Stimulated activated CD8-positive, alpha-beta memory T cell treated with anti-CD3 and anti-CD28 coated beads, Interleukin-4, amount 100 ng/mL, for 4 hours (primary cell): ENCODE data around the gene MBD5.

ENCODE experiments used
- DNase-seq, 2 donors: peaks; one replicate each; pipeline ENCODE4 v3.0.0-alpha.2; 2020; ENCODE audit warnings: low read depth in 2 of 2, low spot score in 1 of 2

The MBD5 gene

DNA sequence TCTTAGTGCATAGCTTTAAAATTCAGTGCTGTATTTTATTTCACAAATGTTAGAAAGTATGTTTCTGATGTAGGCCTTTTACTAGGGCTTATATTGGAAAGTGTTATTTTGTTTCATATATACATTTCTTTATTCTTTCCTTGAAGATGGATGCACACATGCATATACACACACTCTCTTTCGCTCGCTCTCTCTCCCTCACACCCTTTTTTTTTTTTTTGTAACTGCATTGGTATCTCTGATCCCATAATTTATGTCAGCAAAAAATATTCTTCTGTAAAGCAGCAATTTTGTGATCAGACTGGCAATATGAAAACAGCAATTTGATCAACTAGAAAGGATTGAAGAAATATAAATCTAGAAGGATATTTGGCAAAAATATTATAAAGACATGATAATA is 2.0 kb downstream of the MBD5 start:
- DNase-seq: no peak

DNA sequence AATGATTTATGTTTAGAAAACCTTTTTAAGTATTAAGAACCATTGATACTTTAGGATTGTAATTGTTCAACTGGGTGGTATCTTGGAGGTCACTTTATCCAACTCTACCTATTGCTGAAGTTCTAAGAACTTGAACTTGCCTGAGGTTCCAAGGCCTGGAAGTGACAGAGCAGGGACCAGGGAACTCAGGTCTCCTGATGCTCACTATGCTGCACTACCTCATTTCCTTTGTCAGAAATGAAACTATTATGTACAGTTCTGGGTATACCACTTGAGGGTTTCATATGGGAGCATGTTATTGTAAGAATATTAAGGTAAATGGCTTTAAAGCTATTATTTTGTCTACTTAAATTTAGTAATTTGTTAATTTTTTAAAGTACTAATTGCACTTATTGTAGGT is 3.0 kb downstream of the MBD5 start:
- no peak for DNase-seq

DNA sequence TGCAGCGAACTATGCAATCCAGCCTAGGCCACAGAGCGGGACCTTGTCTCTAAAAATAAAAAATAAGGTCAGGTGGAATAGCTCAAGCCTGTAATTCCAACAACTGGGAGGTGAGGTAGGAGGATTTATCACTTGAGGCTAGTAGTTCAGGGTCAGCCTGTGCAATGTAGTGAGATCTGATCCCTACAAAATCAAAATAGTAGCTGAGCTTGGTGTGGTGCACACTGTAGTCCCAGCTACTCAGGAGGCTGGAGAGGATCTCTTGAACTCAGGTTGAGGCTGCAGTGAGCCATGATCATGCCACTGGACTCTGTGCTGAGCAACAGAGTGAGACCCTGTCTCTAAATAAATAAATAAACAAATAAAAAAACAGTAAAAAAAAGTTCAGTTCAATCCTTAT is 5.7 kb downstream of the MBD5 start:
- no peak for DNase-seq

DNA sequence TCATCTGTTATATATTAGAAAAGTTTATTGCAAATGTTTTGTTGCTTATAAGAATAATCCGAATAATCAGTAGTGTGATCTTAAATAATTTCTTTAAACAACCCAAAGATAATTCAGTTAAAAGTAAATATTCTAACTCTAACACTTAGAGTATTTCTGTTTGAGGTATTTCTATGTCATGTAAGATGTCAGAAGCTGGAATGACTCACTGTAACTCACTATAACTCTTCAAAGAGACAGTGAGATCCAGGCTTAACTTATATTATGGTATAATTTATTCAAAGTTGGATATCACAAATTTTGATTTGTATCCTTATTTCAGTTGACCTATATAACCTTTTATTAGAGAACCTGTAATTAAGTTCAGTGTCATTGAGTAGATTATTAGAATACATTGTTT is 6.9 kb downstream of the MBD5 start:
- no peak for DNase-seq

DNA sequence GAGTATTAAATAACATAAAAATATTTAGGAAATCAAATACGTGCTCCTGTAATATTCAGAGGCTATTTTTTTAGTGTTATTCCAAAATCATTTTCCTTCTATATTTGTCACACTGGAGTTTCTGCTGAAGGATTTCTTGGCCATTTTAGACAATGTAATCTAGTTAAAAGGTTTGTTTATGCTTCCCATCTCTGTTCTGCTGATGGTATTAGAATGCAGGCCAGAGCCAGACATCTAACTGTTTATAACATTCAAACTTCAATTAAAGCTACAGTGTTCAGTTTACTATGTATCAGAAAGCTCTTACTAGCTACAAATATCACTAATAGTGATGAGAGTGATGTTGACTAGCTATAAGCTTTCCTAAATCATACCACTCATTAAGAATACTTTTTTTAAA is 7.9 kb downstream of the MBD5 start:
- no peak for DNase-seq

DNA sequence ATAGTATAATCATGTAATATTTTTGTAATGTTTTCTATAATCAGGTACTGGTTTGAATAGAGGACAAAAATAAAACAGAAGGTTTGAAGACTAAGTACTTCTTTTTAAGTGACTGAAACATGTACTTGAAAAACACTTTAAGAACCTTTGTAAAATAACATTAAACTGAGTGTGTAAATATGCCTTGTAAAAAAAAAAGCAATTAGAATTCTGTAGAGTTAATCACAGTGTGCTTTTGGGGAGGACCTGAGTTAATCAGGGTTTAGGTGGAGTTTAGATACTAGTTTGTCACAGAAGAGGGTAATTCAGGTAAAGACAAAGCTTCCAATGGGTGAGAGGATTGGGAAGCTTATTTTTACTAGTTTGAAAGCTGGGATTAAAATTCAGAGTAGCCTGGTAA is 10.3 kb downstream of the MBD5 start:
- no peak for DNase-seq

DNA sequence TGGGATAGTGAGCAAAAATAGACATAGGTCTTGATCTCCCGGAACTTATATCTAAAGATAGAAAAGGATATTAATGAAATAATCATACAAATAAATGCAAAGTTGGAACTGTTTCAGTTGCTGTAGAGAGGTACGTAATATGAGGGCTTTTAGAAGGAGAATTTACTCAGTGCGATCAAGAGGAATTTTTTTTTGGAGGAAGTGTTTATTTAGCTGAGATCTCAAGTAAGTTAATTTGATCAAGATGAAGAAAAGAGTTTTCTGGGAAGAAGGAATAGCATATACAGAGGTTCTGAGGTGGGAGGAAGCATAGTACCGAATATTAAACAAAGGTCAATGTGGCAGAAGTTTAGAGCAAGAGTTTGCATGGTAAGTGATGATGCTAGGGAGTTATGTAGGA is 11.3 kb downstream of the MBD5 start:
- no peak for DNase-seq

DNA sequence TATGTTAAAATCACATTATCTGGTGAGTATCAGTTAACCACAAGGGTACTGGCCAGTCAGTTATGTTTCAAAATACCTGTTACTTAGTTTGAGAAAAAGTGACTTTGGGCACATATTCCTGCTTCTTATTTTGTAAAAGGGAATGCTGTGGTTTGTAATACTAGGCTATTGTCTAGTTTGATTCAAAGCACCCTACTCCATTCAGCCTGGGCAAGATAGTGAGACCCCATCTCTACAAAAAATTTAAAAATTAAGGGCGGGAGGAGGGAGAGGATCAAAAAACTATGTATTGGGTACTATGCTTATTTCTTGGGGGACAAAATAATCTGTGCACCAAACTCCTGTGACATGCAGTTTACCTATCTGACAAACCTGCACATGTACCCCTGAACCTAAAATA is 18.9 kb downstream of the MBD5 start:
- DNase-seq: no peak

DNA sequence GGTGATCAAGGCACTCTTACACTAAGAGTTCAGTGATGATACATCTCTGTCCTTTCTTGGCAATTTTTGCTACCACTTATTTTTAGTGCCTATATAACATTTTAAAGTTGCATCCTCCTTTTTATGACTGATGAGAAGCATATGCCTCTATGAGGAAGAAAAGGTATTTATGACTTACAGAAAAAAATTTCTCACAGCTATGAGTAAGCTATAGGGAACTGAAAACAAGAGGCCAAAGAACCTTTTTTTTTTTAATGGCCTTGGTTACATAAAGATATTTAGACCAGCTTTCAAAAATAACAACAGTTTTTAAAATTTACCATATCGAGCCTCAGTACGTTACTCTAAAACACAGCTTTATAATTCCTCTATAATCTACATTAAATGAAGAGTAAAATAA is 21.3 kb downstream of the MBD5 start:
- no peak for DNase-seq

DNA sequence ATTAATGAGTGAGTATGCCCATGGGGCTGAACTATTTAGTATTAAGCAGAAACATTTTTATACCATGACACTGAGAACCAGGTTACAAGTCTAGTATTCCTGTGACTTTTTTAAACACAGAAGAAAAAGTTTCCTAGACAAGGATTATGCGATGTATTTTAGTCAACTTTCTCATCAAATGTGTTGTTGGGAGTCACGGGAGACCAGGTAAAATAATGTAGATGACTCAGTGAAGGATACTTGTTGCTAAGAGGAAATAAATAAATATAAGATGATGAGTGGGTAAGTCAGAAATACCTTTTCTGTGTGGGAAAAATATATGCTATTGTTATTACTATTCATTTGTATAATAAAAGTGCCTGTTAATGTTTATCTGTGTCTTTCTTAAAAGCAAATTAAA is 23.4 kb downstream of the MBD5 start:
- no peak for DNase-seq

DNA sequence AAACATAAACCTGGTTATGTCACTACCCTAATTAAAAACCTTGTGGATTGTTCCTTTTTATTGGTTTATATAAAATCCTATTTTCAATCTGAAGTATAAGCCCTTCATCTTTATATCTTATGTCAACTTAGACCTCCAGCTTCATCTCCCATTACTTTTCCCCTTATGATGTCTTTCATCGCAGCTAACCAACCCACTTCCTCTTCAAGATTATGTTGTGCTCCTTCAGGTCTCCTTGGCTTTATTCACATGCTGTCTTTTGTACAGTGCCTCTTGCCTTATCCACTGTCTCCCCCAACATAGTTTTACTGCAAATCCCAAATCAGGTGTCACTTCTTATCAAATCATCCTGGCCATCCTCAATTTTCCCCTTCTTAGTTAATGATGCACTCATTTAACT is 25.9 kb downstream of the MBD5 start:
- no peak for DNase-seq

DNA sequence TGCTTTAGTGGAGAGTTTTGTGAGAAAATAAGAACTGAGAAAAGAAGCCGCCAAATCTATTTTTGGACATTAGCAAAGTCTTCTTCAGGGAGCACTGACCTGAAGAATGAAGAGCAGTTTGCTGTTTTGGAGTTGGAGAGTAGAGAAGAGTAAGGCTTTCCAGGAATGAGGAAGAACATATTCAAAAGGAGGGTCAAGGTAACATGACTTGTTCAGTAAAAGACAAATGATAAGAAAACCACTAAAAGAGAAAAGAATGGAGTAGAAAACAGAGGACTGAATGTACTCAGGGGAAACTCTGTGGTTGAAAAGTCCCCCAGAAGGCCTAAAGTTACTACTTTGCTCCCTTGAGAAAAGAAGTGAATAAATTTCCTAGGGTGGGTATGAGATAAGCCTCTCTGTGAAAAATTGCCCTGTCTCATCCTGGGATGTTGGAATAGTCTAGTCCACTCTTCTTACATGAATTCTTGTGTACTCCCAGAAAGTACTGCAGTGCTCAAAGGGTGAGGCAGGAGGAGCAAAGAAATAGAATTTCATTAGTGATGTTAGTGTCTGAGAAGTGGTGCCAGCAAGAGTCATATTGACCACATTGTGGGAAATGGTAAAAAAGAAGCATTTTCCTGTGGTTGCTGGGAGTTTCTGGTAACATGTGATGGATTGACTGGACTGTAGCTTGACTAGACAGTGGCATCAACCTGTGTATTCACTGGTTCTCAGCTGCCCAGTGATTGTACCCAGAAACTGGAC is 27.8 kb downstream of the MBD5 start:
- DNase-seq: no peak

DNA sequence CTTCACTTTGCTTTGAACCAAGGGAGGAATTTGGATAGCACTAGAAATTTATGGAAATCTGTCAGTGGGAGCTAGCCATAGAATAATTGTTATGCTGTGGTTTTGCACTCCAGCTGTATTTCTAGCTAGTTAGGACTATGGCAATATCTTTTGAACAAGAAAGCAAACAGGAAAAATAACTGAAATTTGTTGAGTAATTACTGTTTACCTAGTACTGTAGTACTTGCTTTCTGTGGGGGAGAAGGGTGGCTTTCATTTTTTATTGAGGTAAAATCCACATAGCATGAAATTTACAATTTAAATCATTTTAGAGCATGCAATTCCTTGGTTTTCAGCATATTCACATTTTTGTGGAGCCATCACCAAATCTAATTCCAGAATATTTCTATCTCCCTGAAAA is 28.4 kb downstream of the MBD5 start:
- DNase-seq: no peak

DNA sequence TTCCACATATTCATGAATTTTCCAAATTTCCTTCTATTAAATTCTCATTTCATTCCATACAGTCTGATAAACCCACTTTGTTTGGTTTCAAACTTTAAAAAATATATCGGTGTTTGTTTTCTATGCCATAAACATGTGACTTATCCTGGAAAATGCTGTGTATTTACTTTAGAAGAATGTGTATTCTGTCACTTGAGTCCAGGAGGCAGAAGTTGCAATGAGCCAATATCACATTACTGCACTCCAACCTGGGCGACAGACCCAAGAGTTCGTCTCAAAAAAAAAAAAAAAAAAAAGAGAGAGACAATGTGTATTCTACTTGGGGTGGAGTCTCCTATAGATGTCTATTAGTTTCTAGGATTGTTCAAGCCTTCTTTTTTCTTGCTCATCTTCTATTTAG is 31.8 kb downstream of the MBD5 start:
- no peak for DNase-seq

DNA sequence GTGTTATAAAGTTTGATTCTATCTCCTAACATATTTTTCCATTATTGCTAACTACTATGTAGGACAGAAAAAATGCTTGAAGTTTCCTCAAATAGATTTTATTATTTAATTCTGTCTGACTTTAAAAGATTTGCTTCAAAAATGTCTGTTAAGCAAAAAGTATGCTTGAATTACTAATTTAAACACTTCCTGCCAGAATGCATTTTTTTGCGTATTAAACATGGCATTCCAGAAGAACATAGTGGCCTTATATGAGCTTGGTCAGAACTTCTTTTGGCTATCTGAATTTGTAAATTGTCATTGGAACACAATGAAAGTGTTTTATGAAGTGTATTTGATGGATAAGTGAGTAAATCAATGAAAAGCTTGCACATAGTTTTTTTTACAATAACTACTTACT is 37.8 kb downstream of the MBD5 start:
- DNase-seq: no peak

DNA sequence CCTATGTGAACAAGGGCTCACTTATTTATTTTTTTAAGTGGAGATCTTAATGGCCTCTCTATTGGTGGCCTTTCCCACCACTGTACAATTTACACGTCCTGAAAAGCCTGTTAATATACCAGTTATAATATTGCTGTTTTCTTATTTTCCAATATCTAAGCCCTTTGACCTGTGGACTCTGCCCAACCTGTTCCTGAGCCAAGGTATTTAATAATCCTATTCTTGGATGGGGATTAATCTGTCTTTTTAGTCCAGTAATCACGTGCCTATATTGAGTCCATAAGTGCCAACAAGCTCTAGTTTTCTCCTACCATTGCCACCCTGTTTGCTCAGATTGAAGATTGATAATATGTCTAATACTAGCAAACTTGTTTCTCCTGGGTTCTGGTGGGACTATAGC is 42.7 kb downstream of the MBD5 start:
- no peak for DNase-seq

DNA sequence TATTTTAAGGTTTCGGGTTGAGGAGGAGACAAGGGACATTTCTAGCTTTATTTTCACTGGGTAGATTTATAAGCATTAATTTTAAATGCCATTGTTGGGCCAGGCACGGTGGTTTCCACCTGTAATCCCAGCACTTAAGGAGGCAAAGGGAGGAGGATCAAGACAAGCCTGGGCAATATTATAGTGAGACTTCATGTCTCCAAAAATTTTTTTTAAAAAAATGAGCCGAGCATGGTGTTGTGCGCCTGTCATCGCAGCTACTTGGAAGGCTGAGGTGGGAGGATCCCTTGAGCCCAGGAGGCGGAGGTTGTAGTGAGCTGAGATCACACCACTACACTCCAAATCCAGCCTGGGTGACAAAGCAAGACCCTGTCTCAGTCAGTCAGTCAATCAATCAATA is 45.0 kb downstream of the MBD5 start:
- DNase-seq: no peak

DNA sequence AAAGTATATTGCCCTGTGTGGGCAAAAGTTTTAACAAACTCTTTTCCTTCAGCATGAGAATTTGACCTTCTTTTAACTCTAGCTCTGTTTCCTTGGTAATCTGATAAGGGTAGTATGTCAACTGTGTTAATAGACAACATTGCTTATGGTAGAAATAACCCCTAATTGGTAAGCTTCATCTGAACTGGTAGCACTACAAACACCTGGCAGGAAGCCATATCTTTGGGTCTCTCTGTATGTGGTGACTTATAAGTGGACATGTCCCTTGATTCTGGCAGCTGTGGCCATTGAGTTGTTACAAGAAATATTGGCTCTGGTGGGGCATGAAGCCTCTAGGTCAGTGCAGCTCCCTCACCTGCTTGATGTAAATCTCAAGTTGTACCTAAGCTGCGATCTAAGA is 46.9 kb downstream of the MBD5 start:
- DNase-seq: no peak

DNA sequence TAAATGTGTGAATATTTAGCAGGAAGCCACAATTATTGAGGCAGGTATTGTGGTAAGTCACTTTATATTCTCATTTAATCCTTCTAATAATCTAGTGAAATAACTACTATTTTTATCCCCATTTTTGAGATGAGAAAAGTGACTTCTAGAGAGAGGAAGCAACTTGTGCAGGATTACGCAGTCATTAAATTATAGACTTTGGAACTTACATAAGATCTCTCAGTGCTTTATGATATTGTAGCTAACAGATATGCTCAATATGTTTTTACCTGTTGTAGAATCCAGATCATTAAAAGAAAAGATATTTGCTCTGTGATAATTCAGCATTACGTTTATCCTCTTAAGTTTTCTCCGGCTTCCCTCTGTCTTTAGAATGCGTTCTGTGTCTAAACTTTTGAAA is 50.5 kb downstream of the MBD5 start:
- DNase-seq: no peak

DNA sequence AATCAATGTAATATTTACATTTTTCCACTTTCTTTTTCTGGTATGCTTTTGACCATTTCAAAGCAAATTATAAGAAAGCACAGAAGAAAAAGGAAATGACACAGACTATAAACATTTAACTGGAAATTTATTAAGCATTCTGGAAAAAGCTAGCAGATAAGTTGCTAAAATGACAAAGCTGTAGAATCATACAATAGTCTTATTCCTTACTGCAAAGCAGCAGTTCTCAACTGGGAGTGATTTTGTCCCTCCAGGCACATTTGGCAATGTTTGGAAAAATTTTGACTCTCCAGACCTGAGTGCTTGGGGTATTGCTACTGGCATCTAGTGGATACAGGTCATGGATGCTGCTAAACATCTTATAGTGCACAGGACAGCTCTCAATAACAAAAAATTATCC is 75.1 kb downstream of the MBD5 start:
- no peak for DNase-seq

DNA sequence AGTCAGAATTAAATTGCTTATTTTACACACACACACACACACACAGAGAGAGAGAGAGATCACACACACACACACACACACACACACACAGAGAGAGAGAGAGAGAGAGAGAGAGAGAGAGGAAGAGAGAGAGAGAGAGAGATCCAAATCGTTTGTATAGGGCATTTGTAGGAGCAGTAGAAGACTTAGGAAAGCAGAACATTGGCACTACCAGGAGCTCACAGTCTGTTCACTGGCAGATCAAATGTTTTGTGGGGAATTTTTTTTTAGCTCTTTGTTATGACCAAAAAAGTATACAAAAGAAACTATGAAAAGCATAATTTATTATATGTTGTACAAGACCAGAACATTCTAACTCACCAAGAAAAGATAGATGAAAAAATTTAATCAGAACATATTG is 81.8 kb downstream of the MBD5 start:
- DNase-seq: no peak

DNA sequence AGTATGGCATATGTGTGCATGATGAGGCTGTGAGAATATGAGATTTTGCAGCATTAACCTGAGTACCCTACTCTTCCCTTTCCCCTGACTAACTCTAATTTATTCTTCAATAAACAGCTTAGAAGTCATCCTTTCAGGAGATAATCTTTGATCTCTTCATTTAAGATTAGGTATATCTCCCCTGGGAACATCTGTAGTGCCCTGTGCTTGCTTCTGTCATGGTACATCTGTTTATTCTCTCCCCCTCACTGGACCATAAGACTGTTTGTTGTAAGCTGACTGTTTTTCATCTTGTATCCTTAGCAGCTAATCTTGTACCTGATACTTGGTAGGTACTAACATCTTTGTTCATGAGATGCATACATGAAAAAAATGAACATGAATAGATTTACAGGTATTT is 83.1 kb downstream of the MBD5 start:
- no peak for DNase-seq

DNA sequence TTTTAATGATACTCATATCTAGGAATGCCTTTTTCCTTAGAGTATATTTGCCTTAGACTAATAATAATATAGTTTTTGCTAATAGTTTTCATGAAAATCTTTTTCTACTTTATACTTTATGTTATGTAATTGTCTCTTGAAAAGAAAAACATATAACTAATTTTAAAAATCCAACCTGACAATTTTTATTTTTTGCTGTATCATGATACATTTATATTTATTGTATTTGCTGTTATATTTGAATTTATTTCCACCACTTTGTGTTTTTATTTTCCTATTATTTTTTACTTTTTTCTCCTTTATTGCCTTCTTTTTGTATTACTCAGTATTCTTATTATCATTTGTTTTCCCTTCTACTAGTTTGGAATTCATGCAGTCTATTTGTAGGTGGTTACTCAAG is 85.4 kb downstream of the MBD5 start:
- DNase-seq: no peak

DNA sequence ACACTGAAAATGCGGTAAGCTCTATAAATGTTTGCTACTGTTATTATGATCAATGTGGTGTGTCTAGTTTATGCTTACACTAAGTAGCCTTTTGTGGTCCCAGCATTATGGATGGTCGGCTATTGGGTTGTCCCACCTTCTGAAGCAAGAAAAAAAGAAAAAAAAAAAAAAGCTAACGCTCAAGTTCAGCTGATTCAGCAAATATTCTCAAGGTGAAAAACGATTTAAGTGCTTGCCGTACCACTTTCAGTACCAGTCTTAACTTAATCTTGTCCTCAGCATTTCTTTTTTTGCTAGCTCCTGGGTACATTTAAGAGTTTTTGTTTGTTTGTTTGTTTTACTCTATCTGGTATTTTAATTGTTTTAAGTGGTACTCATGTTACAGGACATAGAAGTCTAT is 87.5 kb downstream of the MBD5 start:
- no peak for DNase-seq
